GM10266 (cell line): ENCODE measurements around the gene VTCN1.
"Not testable (repeated sequence)": the region's sequence is repeated elsewhere in the genome, so short reads cannot be mapped to it uniquely, and the experiment has no call there.

Experiments used
- DNase-seq: peaks from one replicate; pipeline ENCODE4 v3.0.0; 2012; ENCODE audit errors: extremely low spot score
- CTCF ChIP-seq: IDR thresholded peaks from 2 replicates; pipeline ENCODE4 v1.5.1; 2012; ENCODE audit warnings: mild to moderate bottlenecking, low read depth; ENCODE audit not compliant: control insufficient read depth, insufficient read depth; ENCODE audit errors: missing control alignments

VTCN1 gene

GRCh38 chr1:117162816-117163215 is 47.9 kb downstream of the VTCN1 start:
- no peak for TF ChIP-seq CTCF
- no peak for DNase-seq

- no peak for TF ChIP-seq CTCF
These were observed 48.8 kb downstream of the VTCN1 start for GRCh38 chr1:117161887-117162286.

GRCh38 chr1:117151305-117151704 is 59.4 kb downstream of the VTCN1 start:
- DNase-seq: not testable (repeated sequence)

More at GRCh38 chr1:117161887-117162286, 48.8 kb downstream of the VTCN1 start:
- no peak for DNase-seq

- TF ChIP-seq CTCF: no peak
- DNase-seq: no peak
These were observed 60.4 kb downstream of the VTCN1 start for GRCh38 chr1:117150316-117150715.

- DNase-seq: no peak
- TF ChIP-seq CTCF: no peak
These were observed 62.7 kb downstream of the VTCN1 start for GRCh38 chr1:117147856-117148588.

GRCh38 chr1:117147341-117147831 is 63.3 kb downstream of the VTCN1 start:
- DNase-seq: no peak
- no peak for TF ChIP-seq CTCF

GRCh38 chr1:117146575-117147340 is 64.0 kb downstream of the VTCN1 start:
- TF ChIP-seq CTCF: no peak
- no peak for DNase-seq
